Fibroblast of the aortic adventitia (primary cell): ENCODE data around the gene CYBC1. TPM values are rescaled to one million over a fixed set of nuclear protein-coding genes. Genes with fewer than 3 reads are reported as not detected.

ENCODE experiments used
- DNase-seq: peaks from one replicate; pipeline ENCODE4 v3.0.0-alpha.2; 2010; ENCODE audit warnings: low read depth
- H3K4me3 ChIP-seq: 2 replicates; pipeline ENCODE4 v1.5.1; 2011; ENCODE audit warnings: low read depth, mild to moderate bottlenecking, control low read depth, low read length, moderate library complexity
- total RNA-seq: library from RNA; depleted of rRNA; stranded (reverse); fragments of >200 nt; gene quantifications from 2 replicates; pipeline ENCODE4 v1.2.3, GENCODE V29; 2012; ENCODE audit warnings: low replicate concordance
- TF ChIP-seq, protein P1 (sequence below): IDR thresholded peaks from 2 replicates; pipeline ENCODE4 v1.5.1; 2011; ENCODE audit warnings: mild to moderate bottlenecking, low read length, control low read depth, inconsistent platforms; ENCODE audit not compliant: insufficient read depth

Gene CYBC1
- total RNA-seq, 1 donor, result 46.4 TPM

DNA sequence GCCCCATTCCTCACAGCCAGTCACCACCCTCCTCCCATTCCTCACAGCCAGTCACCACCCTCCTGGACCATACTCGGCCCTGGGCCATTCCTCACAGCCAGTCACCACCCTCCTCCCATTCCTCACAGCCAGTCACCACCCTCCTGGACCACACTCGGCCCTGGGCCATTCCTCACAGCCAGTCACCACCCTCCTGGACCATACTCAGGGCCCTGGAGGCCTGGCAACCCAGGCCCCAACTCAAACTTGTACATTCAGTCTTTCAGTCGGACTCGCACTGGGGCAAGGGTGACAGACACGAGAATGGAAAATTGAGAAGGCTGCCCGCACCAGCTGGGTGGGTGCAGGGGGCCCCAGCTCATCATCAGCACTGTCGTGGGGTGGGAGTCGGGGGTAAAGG, 38.6 kb upstream of the CYBC1 start:
- DNase-seq, result peak; percentile 77
- H3K4me3 ChIP-seq, result no peak overlapping the region
- TF ChIP-seq, protein P1, sequence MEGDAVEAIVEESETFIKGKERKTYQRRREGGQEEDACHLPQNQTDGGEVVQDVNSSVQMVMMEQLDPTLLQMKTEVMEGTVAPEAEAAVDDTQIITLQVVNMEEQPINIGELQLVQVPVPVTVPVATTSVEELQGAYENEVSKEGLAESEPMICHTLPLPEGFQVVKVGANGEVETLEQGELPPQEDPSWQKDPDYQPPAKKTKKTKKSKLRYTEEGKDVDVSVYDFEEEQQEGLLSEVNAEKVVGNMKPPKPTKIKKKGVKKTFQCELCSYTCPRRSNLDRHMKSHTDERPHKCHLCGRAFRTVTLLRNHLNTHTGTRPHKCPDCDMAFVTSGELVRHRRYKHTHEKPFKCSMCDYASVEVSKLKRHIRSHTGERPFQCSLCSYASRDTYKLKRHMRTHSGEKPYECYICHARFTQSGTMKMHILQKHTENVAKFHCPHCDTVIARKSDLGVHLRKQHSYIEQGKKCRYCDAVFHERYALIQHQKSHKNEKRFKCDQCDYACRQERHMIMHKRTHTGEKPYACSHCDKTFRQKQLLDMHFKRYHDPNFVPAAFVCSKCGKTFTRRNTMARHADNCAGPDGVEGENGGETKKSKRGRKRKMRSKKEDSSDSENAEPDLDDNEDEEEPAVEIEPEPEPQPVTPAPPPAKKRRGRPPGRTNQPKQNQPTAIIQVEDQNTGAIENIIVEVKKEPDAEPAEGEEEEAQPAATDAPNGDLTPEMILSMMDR, result no peak

DNA sequence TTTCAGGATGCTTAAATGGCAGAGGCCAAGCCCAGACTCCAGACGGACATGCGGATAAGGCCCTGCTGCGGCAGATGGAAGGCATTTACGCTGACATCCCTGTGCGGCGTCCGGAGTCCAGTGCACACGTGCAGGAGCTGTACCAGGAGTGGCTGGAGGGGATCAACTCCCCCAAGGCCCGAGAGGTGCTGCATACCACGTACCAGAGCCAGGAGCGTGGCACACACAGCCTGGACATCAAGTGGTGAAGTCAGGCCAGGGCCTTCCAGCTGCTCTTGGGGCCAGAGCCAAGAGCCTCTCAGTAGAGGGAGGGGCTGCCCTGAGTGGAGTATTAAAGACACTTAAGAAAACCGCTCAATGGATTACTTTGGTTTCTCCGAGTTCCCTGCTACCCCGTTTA, 37.4 kb upstream of the CYBC1 start:
- TF ChIP-seq, protein P1, result no peak
- DNase-seq, result no peak
- no peak overlapping the region for H3K4me3 ChIP-seq

DNA sequence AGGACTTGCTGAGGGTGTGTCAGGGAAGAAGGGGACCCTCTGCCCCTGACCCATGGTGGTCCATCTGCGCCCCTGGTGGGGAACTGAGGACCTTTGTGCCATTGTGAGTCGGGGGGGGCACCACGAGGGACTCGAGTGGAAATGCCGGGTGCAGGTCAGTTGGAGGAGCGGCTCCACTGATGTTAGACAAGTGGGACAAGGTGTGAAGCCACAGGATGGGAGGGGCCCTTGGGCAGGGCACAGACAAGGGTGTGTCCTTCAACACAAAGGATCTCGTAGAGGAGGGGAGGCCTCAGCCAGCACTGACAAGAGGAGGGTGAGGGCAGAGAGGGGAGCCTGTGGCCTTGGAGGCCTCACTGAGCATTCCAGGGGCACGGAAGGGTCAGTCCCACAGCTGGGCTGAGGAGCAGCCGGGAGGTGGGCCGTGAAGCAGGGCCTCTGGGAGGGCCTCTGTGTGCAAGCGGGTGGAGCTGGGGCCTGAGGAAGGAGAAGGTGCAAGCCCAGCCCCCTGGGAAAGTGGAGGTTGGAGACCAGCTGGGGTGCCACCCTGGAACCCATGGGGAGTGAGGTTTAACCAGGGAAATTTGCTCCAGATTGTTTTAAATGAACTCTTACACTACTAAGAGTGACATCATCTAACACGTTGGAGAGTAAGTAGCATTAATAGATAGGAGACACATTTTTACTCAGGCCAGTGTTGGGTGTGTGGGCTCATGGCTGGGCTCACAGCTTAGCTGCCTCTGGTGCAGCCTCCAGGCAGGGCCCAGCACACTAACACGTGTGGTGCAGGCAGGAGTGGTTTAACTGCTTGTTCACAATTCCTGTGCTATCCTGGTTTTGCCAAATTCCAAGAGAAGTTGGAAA, 35.9 kb upstream of the CYBC1 start:
- no peak for DNase-seq
- no peak overlapping the region for H3K4me3 ChIP-seq
- TF ChIP-seq, protein P1, result no peak

DNA sequence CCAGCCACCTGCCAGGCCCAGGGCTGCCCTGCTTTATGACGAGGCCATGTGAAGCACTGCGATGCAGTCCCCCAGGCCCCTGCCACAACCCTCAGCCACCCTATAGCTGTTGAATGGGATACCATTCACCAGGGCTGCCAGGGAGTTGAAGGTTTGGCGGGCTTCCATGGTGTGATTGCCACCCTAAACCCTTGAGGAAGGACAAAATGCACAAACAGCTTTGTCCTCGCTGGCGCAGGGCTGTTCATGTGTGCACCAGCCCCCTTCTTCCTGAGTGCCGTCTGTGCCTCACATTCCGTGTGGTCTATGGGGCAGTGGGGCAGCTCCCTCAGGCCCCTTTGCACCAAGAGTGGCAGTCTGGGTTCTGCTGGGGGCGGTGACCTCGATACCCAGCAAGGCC, 33.3 kb upstream of the CYBC1 start:
- TF ChIP-seq, protein P1, result no peak
- DNase-seq, result no peak

DNA sequence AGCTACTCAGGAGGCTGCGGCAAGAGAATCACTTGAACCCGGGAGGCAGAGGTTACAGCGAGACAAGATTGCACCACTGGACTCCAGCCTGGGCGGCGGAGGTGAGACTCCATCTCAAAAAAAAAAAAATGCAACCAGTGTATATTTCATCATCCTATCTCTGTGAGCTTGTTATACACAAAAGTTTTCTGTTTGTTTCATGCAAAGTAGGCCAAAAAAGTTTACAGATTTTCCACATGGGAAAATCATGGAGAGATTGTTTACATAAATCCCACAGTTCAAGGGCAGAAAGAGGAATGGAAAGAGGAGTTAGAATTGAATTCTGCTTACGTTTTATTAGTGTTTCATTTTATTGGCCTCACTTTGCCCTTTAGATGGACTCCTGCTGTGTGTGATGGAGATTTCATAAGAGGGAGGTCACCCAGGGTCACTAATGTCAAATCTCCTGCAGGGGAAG, 32.7 kb upstream of the CYBC1 start:
- TF ChIP-seq, protein P1, result no peak
- H3K4me3 ChIP-seq, result no peak overlapping the region
- no peak for DNase-seq

More for the DNA sequence above, 33.3 kb upstream of the CYBC1 start:
- H3K4me3 ChIP-seq, result no peak overlapping the region

DNA sequence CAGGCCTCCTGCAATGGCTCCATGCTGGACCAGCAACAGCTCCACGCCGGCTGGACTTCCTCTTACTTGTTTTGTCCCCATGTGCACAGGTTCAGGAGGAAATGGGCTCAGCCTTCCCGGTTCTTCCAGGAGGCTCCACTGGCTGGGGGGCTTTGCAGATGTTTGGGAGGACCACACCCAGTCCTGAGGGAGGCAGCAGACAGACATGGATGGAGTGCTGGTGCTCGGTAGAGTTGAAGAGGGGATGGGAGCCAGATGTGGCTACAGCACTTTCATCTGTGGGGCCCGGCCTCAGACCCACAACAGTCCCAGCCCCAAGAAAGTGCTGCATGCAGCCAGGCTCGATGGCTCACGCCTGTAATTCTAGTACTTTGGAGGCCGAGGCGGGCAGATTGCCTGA, 29.8 kb upstream of the CYBC1 start:
- TF ChIP-seq, protein P1, result no peak
- no peak for DNase-seq
- no peak overlapping the region for H3K4me3 ChIP-seq

DNA sequence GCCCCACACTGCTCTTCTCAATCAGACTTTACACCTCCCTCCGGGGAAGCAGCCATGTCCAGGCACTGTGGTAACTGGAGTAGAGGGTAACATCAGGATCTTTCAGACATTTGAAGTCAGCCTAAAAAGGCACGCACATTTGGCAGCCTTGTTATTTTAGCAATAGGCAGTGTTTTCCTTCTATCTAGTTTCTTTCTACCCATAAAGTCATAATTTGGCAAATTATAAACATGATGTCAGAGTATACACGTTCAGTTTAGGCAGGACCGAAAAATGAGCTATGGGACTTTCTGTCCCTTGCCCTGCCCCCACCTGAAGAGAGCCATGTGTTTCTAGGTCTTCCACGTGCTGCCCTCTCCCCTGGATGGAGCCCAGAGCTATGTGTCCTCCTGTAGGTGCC, 29.1 kb upstream of the CYBC1 start:
- TF ChIP-seq, protein P1, result no peak
- no peak for DNase-seq
- H3K4me3 ChIP-seq, result no peak overlapping the region
